Muscle layer of duodenum (tissue), 2 donors: ENCODE data around the gene RIMKLB.

Experiments used
- H3K27ac ChIP-seq: one replicate; pipeline ENCODE4 v1.7.0; 2013; ENCODE audit warnings: mild to moderate bottlenecking, low read length
- H3K27me3 ChIP-seq: one replicate; pipeline ENCODE4 v1.7.0; 2013; ENCODE audit warnings: low read depth, mild to moderate bottlenecking, control low read depth, low read length
- H3K36me3 ChIP-seq, 2 donors: one replicate each; pipeline ENCODE4 v1.7.0; 2013; ENCODE audit warnings: low read length in 2 of 2, control low read depth in 1 of 2, mild to moderate bottlenecking in 1 of 2; ENCODE audit not compliant: insufficient read depth in 2 of 2, control insufficient read depth in 1 of 2
- H3K4me1 ChIP-seq, 2 donors: one replicate each; pipeline ENCODE4 v1.7.0; 2013; ENCODE audit warnings: low read length in 2 of 2, mild to moderate bottlenecking in 2 of 2, control low read depth in 1 of 2, moderate library complexity in 1 of 2; ENCODE audit not compliant: insufficient read depth in 2 of 2, control insufficient read depth in 1 of 2
- H3K4me3 ChIP-seq, 2 donors: one replicate each; pipeline ENCODE4 v1.7.0; 2013; ENCODE audit warnings: low read length in 2 of 2, low read depth in 1 of 2, mild to moderate bottlenecking in 1 of 2
- H3K9me3 ChIP-seq, 2 donors: one replicate each; pipeline ENCODE4 v1.7.0; 2013; ENCODE audit warnings: low read length in 2 of 2, control low read depth in 1 of 2, mild to moderate bottlenecking in 1 of 2; ENCODE audit not compliant: control insufficient read depth in 1 of 2
- donor health status: healthy.

RIMKLB gene

GRCh38 chr12:8695116-8695515 is 2.7 kb upstream of the RIMKLB start:
- Histone ChIP-seq H3K27me3 (no peaks in the 10 kb centered on the region), H3K9me3 (no peaks in the 10 kb centered on the region), H3K36me3 (no peaks in the 10 kb centered on the region), H3K4me1 (peaks cover 7 to 30% of the 10 kb centered on the region in 2 donors), H3K4me3 (no peak overlapping the region), H3K27ac (no peak overlapping the region)

GRCh38 chr12:8696442-8697090 is 1.2 kb upstream of the RIMKLB start:
- Histone ChIP-seq H3K27ac (peak overlapping the region; percentile 82), H3K4me3 (peak overlapping the region; percentile 78 to 87), H3K9me3 (no peaks in the 10 kb centered on the region), H3K4me1 (peaks cover 7 to 30% of the 10 kb centered on the region in 2 donors), H3K36me3 (no peaks in the 10 kb centered on the region), H3K27me3 (no peaks in the 10 kb centered on the region)

DNA sequence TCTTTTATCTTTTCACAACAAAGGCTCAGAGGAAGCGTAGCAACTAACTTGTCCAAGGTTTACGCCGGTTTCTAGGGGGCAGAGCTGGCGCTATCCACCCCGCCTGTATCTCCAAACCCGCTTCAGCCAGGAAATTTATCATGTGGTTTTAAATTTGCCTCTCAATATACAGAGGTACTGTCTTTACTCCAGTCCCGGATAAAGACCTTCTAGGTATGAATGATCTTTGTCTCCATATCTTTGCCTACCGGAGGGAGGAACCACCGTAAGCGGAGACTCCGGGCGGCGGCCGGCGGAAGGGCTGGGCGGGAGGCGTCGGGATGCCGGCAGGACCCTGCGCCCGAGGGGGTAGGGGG is 693 bp upstream of the RIMKLB start:
- Histone ChIP-seq H3K27me3 (no peaks in the 10 kb centered on the region), H3K36me3 (no peaks in the 10 kb centered on the region), H3K9me3 (no peaks in the 10 kb centered on the region), H3K4me3 (peak overlapping the region; percentile 78 to 87), H3K4me1 (peaks cover 7 to 31% of the 10 kb centered on the region in 2 donors), H3K27ac (peak overlapping the region; percentile 82)

- H3K9me3 ChIP-seq: no peaks in the 10 kb centered on the region
- H3K27ac ChIP-seq: peak overlapping the region; percentile 45
- H3K27me3 ChIP-seq: no peaks in the 10 kb centered on the region
- H3K36me3 ChIP-seq: no peaks in the 10 kb centered on the region
- peak overlapping the region; percentile 75 to 87 for H3K4me3 ChIP-seq
- peaks cover 7 to 26% of the 10 kb centered on the region in 2 donors for H3K4me1 ChIP-seq
These were observed 501 bp downstream of the RIMKLB start for GRCh38 chr12:8698132-8698851.

GRCh38 chr12:8698879-8699278 is 1.1 kb downstream of the RIMKLB start:
- Histone ChIP-seq H3K27me3 (no peaks in the 10 kb centered on the region), H3K9me3 (no peaks in the 10 kb centered on the region), H3K27ac (peak overlapping the region; percentile 41), H3K36me3 (no peaks in the 10 kb centered on the region), H3K4me1 (peaks cover 7 to 26% of the 10 kb centered on the region in 2 donors), H3K4me3 (peak overlapping the region; percentile 75 to 87)

GRCh38 chr12:8699714-8700113 is 1.9 kb downstream of the RIMKLB start:
- H3K9me3 ChIP-seq: no peaks in the 10 kb centered on the region
- no peak overlapping the region for H3K4me3 ChIP-seq
- H3K27ac ChIP-seq: peak overlapping the region; percentile 41
- no peaks in the 10 kb centered on the region for H3K36me3 ChIP-seq
- H3K4me1 ChIP-seq: peaks cover 7 to 26% of the 10 kb centered on the region in 2 donors
- H3K27me3 ChIP-seq: no peaks in the 10 kb centered on the region

GRCh38 chr12:8701046-8701660 is 3.4 kb downstream of the RIMKLB start:
- Histone ChIP-seq H3K36me3 (no peaks in the 10 kb centered on the region), H3K4me1 (peaks cover 7 to 26% of the 10 kb centered on the region in 2 donors), H3K27me3 (no peaks in the 10 kb centered on the region), H3K27ac (peak overlapping the region; percentile 39), H3K9me3 (no peaks in the 10 kb centered on the region), H3K4me3 (no peak overlapping the region)

- peaks cover 7 to 26% of the 10 kb centered on the region in 2 donors for H3K4me1 ChIP-seq
- no peak overlapping the region for H3K4me3 ChIP-seq
- no peaks in the 10 kb centered on the region for H3K27me3 ChIP-seq
- H3K36me3 ChIP-seq: no peaks in the 10 kb centered on the region
- H3K9me3 ChIP-seq: no peaks in the 10 kb centered on the region
- H3K27ac ChIP-seq: no peak overlapping the region
These were observed 4.4 kb downstream of the RIMKLB start for GRCh38 chr12:8702159-8702558.

- peak overlapping the region; percentile 10 for H3K27ac ChIP-seq
- H3K4me3 ChIP-seq: peak overlapping the region; percentile 43 to 51
- H3K36me3 ChIP-seq: no peaks in the 10 kb centered on the region
- peaks cover 0 to 16% of the 10 kb centered on the region in 2 donors for H3K4me1 ChIP-seq
- H3K9me3 ChIP-seq: no peaks in the 10 kb centered on the region
- H3K27me3 ChIP-seq: no peaks in the 10 kb centered on the region
These were observed 11.5 kb downstream of the RIMKLB start for GRCh38 chr12:8709124-8709830.

- H3K27me3 ChIP-seq: no peaks in the 10 kb centered on the region
- peaks cover 0 to 5% of the 10 kb centered on the region in 2 donors for H3K36me3 ChIP-seq
- H3K4me1 ChIP-seq: peaks cover 0 to 16% of the 10 kb centered on the region in 2 donors
- H3K4me3 ChIP-seq: no peak overlapping the region
- no peaks in the 10 kb centered on the region for H3K9me3 ChIP-seq
- no peak overlapping the region for H3K27ac ChIP-seq
These were observed 14.8 kb downstream of the RIMKLB start for GRCh38 chr12:8712572-8712971.

DNA sequence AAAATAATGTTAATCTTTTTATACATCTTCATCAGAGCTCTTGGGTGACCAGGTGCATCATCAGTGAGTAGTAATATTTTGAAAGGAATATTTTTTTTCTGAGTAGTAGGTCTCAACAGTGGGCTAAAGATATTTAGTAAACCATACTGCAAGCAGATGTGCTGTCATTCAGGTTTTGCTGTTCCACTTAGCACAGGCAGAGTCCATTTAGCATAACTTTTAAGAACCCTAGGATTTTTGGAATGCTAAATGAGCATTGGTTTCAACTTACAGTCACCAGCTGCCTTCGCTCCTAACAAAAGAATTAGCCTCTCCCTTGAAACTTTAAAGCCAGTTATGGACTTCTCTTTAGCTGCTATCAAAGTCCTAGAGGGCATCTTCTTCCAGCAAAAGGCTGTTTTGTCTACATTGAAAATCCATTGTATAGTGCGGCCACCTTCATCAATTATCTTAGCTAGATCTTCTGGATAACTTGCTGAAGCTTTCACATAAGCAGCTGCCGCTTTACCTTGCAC is 24.6 kb downstream of the RIMKLB start:
- H3K9me3 ChIP-seq: peaks cover 0 to 6% of the 10 kb centered on the region in 2 donors
- H3K27me3 ChIP-seq: no peaks in the 10 kb centered on the region
- no peak overlapping the region for H3K4me3 ChIP-seq
- H3K36me3 ChIP-seq: peaks cover 0 to 11% of the 10 kb centered on the region in 2 donors
- H3K4me1 ChIP-seq: no peaks in the 10 kb centered on the region
- no peak overlapping the region for H3K27ac ChIP-seq
